Peyer's patch (tissue), 4 donors: ENCODE results near the gene MUC6. TPM values are rescaled to one million over a fixed set of nuclear protein-coding genes. Genes with fewer than 3 reads are reported as not detected.

Experiments used
- DNase-seq, 3 donors: peaks; one replicate each; pipeline ENCODE4 v3.0.0-alpha.2; 2017 to 2019
- H3K27ac ChIP-seq, 4 donors: fragments of 200-600 bp; sonication (generic); one replicate each; pipeline ENCODE4 v1.5.1; 2016 to 2019
- H3K27me3 ChIP-seq, 2 donors: fragments of 200-600 bp; sonication (generic); one replicate each; pipeline ENCODE4 v1.5.1; 2019
- H3K36me3 ChIP-seq, 3 donors: fragments of 200-600 bp; sonication (generic); one replicate each; pipeline ENCODE4 v1.5.1; 2016 to 2019
- H3K4me1 ChIP-seq, 4 donors: fragments of 200-600 bp; sonication (generic); one replicate each; pipeline ENCODE4 v1.5.1; 2016 to 2019
- H3K4me3 ChIP-seq, 4 donors: fragments of 200-600 bp; sonication (generic); 1 replicate in 3 of 4; 2 replicates in 1 of 4; pipeline ENCODE4 v1.5.1; 2016 to 2019; ENCODE audit warnings: mild to moderate bottlenecking in 1 of 4
- H3K9me3 ChIP-seq, 4 donors: fragments of 200-600 bp; sonication (generic); one replicate each; pipeline ENCODE4 v1.5.1; 2016 to 2019; ENCODE audit warnings: mild to moderate bottlenecking in 1 of 4
- POLR2A ChIP-seq, 2 donors: fragments of 450-650 bp; IDR thresholded peaks; one replicate each; pipeline ENCODE4 v1.5.1; 2017; ENCODE audit warnings: antibody characterized with exemption in 2 of 2, mild to moderate bottlenecking in 2 of 2, moderate library complexity in 2 of 2
- total RNA-seq, 4 donors: library from RNA; depleted of rRNA; stranded (reverse); fragments of >200 nt; gene quantifications; one replicate each; pipeline ENCODE4 v1.1.0, GENCODE V29; 2016
- TF ChIP-seq, protein P1 (sequence below), 6 experiments: fragments of 450-650 bp in 4 of 6; fragments of 200-600 bp in 2 of 6; sonication (generic) in 1 of 6; IDR thresholded peaks; one replicate each; pipeline ENCODE4 v1.5.1; 2017 to 2019; ENCODE audit warnings: antibody characterized with exemption in 6 of 6, mild to moderate bottlenecking in 3 of 6, moderate library complexity in 1 of 6

The MUC6 gene
- total RNA-seq, 4 donors from 2014 or later = not detected

DNA sequence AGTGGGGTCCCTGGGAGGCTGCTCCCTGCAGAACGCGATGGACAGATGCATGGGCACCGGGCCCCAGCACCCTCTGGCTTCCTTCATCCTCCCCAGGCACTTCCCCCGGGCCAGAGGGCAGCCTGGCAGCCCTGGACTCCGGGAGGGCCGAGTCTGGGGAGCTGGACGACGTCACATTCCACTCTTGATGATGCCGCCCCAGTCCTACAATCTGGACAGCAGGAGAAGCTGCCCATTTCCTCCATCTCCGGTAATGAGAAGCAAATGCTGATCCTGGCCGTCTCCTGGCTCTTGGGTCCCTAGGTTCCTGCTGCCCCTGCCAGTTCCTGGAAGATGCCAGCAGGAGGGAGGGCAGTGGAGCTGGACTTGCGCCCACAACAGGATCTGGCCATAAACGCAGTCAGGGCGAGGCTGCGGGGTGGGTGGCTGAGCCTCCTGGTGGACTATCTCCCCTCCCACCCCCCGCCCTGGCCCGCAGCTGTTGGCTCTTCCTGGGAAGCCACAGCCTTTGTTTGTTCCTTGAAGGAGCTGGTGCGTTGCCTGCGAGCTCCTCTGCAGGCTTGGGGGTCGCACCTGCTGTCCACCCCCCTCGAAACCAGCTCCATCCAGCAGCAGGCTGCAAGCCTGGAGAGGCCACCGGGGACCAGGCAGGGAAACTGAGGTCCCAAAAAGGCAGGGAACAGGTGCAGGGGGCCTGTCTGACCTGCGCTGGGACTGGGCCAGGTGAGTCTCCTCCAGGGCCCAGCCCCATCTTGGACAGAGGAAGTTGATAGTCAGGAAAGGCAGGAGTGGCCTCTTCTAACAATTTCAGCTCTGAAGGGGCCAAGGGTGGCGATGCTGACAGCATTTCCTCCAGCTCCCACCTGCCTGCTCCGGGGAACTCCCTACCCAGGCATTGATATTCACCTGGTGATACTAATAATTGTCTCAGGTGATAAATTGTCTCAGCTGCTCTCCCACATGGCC lies 17.9 kb upstream of the MUC6 start:
- TF ChIP-seq, protein P1, sequence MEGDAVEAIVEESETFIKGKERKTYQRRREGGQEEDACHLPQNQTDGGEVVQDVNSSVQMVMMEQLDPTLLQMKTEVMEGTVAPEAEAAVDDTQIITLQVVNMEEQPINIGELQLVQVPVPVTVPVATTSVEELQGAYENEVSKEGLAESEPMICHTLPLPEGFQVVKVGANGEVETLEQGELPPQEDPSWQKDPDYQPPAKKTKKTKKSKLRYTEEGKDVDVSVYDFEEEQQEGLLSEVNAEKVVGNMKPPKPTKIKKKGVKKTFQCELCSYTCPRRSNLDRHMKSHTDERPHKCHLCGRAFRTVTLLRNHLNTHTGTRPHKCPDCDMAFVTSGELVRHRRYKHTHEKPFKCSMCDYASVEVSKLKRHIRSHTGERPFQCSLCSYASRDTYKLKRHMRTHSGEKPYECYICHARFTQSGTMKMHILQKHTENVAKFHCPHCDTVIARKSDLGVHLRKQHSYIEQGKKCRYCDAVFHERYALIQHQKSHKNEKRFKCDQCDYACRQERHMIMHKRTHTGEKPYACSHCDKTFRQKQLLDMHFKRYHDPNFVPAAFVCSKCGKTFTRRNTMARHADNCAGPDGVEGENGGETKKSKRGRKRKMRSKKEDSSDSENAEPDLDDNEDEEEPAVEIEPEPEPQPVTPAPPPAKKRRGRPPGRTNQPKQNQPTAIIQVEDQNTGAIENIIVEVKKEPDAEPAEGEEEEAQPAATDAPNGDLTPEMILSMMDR (IDR thresholded peaks at IDR 0.05) = peak in 3 of 6 experiments; percentile 25 to 31 (median 25)
- peak; percentile 29 to 53 for TF ChIP-seq POLR2A (IDR thresholded peaks at IDR 0.05)
- Histone ChIP-seq H3K4me1 (peaks cover 0 to 38% (median 2%) of the 10 kb centered on the region in 4 donors), H3K27me3 (no peaks in the 10 kb centered on the region), H3K9me3 (no peaks in the 10 kb centered on the region), H3K36me3 (no peaks in the 10 kb centered on the region), H3K4me3 (peak overlapping the region in 2 of 4 donors; percentile 32 to 33), H3K27ac (peak overlapping the region in 3 of 4 donors; percentile 43 to 78 (median 69))
- DNase-seq = peak in 2 of 3 donors; percentile 82 to 87

DNA sequence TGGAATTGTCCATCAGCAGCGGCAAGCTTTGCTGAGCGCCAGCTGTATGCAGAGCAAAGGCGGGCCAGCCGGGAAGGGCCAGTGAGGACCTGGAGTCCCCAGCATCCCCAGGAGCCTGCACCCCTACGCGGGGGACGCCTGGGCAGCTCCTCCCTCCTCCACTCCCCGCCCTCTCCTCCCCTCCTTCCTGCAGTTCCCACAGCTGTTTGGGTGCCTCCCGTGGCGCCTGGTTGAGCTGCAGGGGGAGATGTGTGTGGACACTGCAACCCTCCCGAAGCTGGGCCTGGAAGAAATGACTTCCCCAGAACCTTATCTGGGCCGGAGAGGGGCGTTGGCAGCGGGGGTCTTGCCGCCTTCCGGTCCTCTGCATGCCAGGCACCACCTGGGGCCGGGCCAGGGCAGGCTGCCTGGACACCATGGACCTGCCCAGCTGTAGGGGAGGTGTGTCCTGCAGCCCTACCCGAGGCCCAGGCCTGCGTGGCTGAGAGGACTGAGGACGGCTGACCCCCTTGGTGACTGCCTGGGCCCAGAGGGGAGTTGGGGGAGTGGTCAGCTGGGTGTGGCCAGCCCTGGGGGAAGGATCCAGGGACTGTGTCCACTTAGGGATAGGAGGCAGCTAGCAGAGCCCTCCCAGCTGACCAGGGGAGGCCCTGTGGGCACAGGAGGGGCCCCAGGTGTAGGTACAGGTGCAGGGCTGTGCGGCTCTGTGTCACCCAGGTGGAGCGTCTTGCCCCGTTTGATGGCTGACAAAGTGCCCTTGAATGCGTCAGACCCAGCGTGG lies 16.8 kb upstream of the MUC6 start:
- no peaks in the 10 kb centered on the region for H3K36me3 ChIP-seq
- TF ChIP-seq, protein P1 (IDR thresholded peaks at IDR 0.05) = no peak
- peak in 1 of 2 donors; percentile 13 for TF ChIP-seq POLR2A (IDR thresholded peaks at IDR 0.05)
- peak in 1 of 3 donors; percentile 68 for DNase-seq
- no peaks in the 10 kb centered on the region for H3K27me3 ChIP-seq
- H3K27ac ChIP-seq = peak overlapping the region in 3 of 4 donors; percentile 43 to 78 (median 69)
- H3K4me1 ChIP-seq = peaks cover 0 to 38% (median 2%) of the 10 kb centered on the region in 4 donors
- peak overlapping the region in 2 of 4 donors; percentile 32 to 33 for H3K4me3 ChIP-seq
- no peaks in the 10 kb centered on the region for H3K9me3 ChIP-seq

DNA sequence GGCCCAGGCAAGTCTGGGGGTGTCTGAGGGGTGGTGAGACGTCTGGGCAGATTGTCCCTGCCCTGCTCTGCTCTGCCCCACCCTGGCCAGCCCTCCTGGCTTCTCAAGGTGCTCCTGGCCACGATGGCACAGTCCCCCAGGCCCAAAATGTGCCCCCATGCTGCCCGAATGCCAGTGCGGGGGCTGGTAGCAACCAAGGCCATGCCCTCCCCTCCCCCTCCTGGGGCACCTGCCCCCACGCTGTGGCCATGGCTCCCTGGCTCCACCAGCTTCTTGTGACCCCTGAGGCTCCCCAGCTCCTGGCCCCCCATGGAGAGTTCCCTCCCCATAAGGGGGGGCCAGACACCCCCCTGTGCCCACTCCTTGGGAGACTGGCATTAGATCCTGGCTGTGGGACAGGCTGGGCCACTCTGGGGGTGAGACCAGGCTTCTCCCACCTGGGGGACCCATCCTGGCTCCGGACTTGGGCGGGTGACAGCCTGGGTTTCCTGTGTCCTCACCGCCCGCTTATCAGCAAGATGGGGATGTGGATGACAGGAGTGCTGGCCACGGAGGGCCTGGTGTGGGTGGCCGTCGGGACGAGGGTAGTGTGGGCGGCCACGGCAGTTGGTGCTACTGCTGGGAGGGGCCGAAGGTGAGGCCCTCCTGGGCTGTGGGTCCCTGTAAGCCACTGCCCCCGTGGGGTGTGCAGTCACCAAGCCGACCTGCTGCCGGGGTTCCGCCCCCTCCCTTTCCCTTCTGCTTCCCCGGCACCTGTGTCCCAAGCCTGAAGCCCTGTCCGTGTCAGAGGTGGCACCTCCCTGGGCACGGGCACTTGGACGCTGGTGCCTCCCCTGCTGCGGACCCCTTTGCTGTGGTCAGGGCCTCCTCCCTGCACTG lies 15.9 kb upstream of the MUC6 start:
- no peak overlapping the region for H3K27ac ChIP-seq

DNA sequence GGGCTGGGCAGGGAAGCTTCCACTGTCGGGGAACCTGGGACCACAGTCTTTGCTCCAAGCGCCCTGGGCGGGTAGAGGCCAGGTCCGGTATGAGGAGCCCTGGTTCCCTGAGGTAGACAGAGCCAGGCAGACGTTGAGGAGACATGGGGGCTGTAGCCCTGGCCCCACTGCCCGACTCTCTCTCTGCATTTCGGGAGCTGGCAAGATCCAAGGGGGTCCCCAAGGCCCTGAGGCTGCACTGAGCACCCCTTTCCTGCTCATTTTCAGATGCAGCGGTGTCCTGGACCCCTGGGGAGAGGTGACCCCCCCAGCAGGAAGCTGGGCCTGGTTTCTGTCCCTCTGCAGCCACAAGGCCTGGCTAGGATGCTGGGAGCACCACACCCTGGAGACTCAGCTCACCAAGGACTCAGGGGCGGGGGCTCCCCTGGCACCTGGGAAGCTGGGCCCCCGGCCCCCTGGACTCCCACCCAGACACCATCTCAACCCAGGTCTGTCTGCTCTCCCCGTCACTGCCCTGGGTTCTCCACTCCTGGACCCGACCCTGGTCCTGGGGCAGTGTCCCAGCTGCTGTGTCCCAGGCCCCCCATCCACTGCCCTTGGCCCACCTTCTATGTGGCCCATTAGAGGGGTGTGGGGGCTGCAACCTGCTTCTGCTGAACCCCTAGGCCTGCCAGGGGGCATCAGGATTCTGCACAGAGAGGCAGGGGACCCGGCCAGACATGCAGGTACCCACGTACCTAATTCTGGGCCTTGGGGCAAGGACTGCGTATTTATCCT lies 15.0 kb upstream of the MUC6 start:
- Histone ChIP-seq H3K36me3 (no peaks in the 10 kb centered on the region), H3K9me3 (no peaks in the 10 kb centered on the region), H3K27ac (no peak overlapping the region), H3K27me3 (no peaks in the 10 kb centered on the region), H3K4me1 (peaks cover 0 to 38% (median 2%) of the 10 kb centered on the region in 4 donors), H3K4me3 (no peak overlapping the region)
- DNase-seq = peak in 1 of 3 donors; percentile 45
- TF ChIP-seq, protein P1 (IDR thresholded peaks at IDR 0.05) = no peak
- no peak for TF ChIP-seq POLR2A (IDR thresholded peaks at IDR 0.05)

More for the DNA sequence above, 15.9 kb upstream of the MUC6 start:
- Histone ChIP-seq H3K9me3 (no peaks in the 10 kb centered on the region), H3K4me3 (no peak overlapping the region), H3K27me3 (no peaks in the 10 kb centered on the region), H3K4me1 (peaks cover 0 to 38% (median 2%) of the 10 kb centered on the region in 4 donors), H3K36me3 (no peaks in the 10 kb centered on the region)
- TF ChIP-seq, protein P1 (IDR thresholded peaks at IDR 0.05) = no peak
- TF ChIP-seq POLR2A (IDR thresholded peaks at IDR 0.05) = no peak
- DNase-seq = peak in 1 of 3 donors; percentile 46
